ENCODE measurements around the gene TSEN2. TPM values are rescaled to one million over a fixed set of nuclear protein-coding genes. Genes with fewer than 3 reads are reported as not detected.

The TSEN2 gene
- total RNA-seq, 1 experiment from 2014 or later: 35.5 TPM

GRCh38 chr3:12445523-12446240 is 38.6 kb upstream of the TSEN2 start:
- Histone ChIP-seq H3K4me2 (ENCODE audit: low read length) (peak overlapping the region; percentile 83), H3K4me1 (ENCODE audit: control insufficient read depth in 1 of 2, insufficient read depth in 2 of 2, low read length in 2 of 2) (peaks cover 30 to 73% of the 10 kb centered on the region in 2 experiments), H3K27ac (ENCODE audit: low read depth, low read length) (peak overlapping the region; percentile 89), H3K36me3 (ENCODE audit: control insufficient read depth in 1 of 2, insufficient read depth in 2 of 2, low read length in 2 of 2) (no peaks in the 10 kb centered on the region), H3K9me2 (ENCODE audit: insufficient read depth) (no peaks in the 10 kb centered on the region), H3K4me3 (replicated peaks in 1 of 2; ENCODE audit: low read depth in 1 of 2, low read length in 2 of 2) (peak overlapping the region in 1 of 2 experiments; percentile 47; a peak in 2 of 4 replicates), H3K9ac (ENCODE audit: low read length) (peak overlapping the region; percentile 70), H3K79me2 (ENCODE audit: insufficient read depth, low read length) (no peaks in the 10 kb centered on the region), H3K27me3 (ENCODE audit: insufficient read depth, low read length) (no peaks in the 10 kb centered on the region), H3K9me3 (ENCODE audit: control insufficient read depth in 1 of 2, insufficient read depth in 1 of 2, low read depth in 1 of 2, low read length in 2 of 2) (no peaks in the 10 kb centered on the region), H4K20me1 (ENCODE audit: insufficient read depth) (no peaks in the 10 kb centered on the region), H2AFZ (ENCODE audit: low read depth, low read length, poor library complexity, severe bottlenecking) (peak overlapping the region; percentile 29)
- BruUV-seq (replicated peaks): TSS peak; percentile 66
- CTCF ChIA-PET: no interaction called here
- no peak for DNase-seq (ENCODE audit: low read depth, low spot score)
- intact Hi-C loops (cut with micrococcal nuclease): loop anchor here (1.0 kb wide), 2 partner anchors 34 to 40 kb away; no protein-coding TSS in a partner anchor
- no peak for ATAC-seq
- TF ChIP-seq CBX3 (IDR thresholded peaks at IDR 0.05; ENCODE audit: low read depth) (no peak), EZH2phosphoT487 (IDR thresholded peaks at IDR 0.05; ENCODE audit: borderline replicate concordance) (no peak), POLR2A (IDR thresholded peaks at IDR 0.05; ENCODE audit: borderline replicate concordance, extremely low read depth, insufficient read depth, insufficient read length) (no peak), FOSL1 (IDR thresholded peaks at IDR 0.05; ENCODE audit: low read depth) (no peak), EZH2 (IDR thresholded peaks at IDR 0.05) (no peak), EGR1 (IDR thresholded peaks at IDR 0.05; ENCODE audit: low read depth) (no peak), ELF1 (IDR thresholded peaks at IDR 0.05; ENCODE audit: borderline replicate concordance, low read depth) (no peak), ZFX (IDR thresholded peaks at IDR 0.05) (no peak; the same call in 1 of the 2 replicates), ZBTB33 (IDR thresholded peaks at IDR 0.05; ENCODE audit: extremely low read depth, insufficient replicate concordance, low read length) (no peak), SP1 (IDR thresholded peaks at IDR 0.05; ENCODE audit: low read depth) (no peak), TCF7L2 (IDR thresholded peaks at IDR 0.05; ENCODE audit: borderline replicate concordance, extremely low read depth, insufficient read depth, insufficient read length) (no peak), RAD21 (IDR thresholded peaks at IDR 0.05; ENCODE audit: low read depth) (no peak), YY1 (IDR thresholded peaks at IDR 0.05; ENCODE audit: extremely low read depth, insufficient replicate concordance, low read depth, low read length) (no peak), JUND (IDR thresholded peaks at IDR 0.05) (no peak), MAX (IDR thresholded peaks at IDR 0.05) (no peak), SIN3A (IDR thresholded peaks at IDR 0.05; ENCODE audit: low read depth) (no peak)
- TF ChIP-seq, protein P1, sequence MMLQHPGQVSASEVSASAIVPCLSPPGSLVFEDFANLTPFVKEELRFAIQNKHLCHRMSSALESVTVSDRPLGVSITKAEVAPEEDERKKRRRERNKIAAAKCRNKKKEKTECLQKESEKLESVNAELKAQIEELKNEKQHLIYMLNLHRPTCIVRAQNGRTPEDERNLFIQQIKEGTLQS (IDR thresholded peaks at IDR 0.05): no peak
- RAD21 ChIA-PET (ENCODE audit: low non-redundant PET in 1 of 2, low total read pairs in 2 of 2, uncharacterized antibody in 2 of 2, unreplicated experiment in 2 of 2): no interaction called here
- POLR2A ChIA-PET: interaction anchor here (1.0 kb wide), 1 partner anchor 13 kb away, joined by 5 read pairs; no protein-coding TSS in a partner anchor

All from HCT116 (cell line).